Epithelial cell of esophagus (primary cell): ENCODE results near the gene CBX8.

ENCODE experiments used
- DNase-seq: peaks from one replicate; pipeline ENCODE4 v3.0.0; 2010; ENCODE audit warnings: low read depth
- H3K4me3 ChIP-seq: 2 replicates; pipeline ENCODE4 v1.5.1; 2011; ENCODE audit warnings: mild to moderate bottlenecking, low read length, control low read depth
- CTCF ChIP-seq: IDR thresholded peaks from 2 replicates; pipeline ENCODE4 v1.5.1; 2011; ENCODE audit warnings: low read depth, mild to moderate bottlenecking, low read length, control low read depth, inconsistent platforms; ENCODE audit not compliant: insufficient read depth; ENCODE audit errors: missing control alignments

CBX8 gene

GRCh38 chr17:79829457-79829856 lies 32.6 kb upstream of the CBX8 start:
- TF ChIP-seq CTCF: no peak

GRCh38 chr17:79829004-79829403 lies 32.1 kb upstream of the CBX8 start:
- no peak for TF ChIP-seq CTCF
- no peak overlapping the region for H3K4me3 ChIP-seq
- no peak for DNase-seq

More at GRCh38 chr17:79829457-79829856, 32.6 kb upstream of the CBX8 start:
- no peak overlapping the region for H3K4me3 ChIP-seq
- no peak for DNase-seq

GRCh38 chr17:79826841-79827578 lies 30.1 kb upstream of the CBX8 start:
- DNase-seq: no peak
- TF ChIP-seq CTCF: no peak
- H3K4me3 ChIP-seq: no peak overlapping the region

- DNase-seq: no peak
- no peak for TF ChIP-seq CTCF
- no peak overlapping the region for H3K4me3 ChIP-seq
Observed at GRCh38 chr17:79826204-79826680, 29.4 kb upstream of the CBX8 start.

GRCh38 chr17:79825580-79825921 lies 28.7 kb upstream of the CBX8 start:
- H3K4me3 ChIP-seq: no peak overlapping the region
- DNase-seq: no peak
- no peak for TF ChIP-seq CTCF

- no peak for DNase-seq
- no peak overlapping the region for H3K4me3 ChIP-seq
- TF ChIP-seq CTCF: no peak
Observed at GRCh38 chr17:79824893-79825579, 28.2 kb upstream of the CBX8 start.
